ENCODE data around the gene LGALS7. TPM values are rescaled to one million over a fixed set of nuclear protein-coding genes. Genes with fewer than 3 reads are reported as not detected.

Gene LGALS7
- total RNA-seq, 2 experiments from 2014 or later: not detected

- peak overlapping the region; percentile 36 for H3K27ac Mint-ChIP-seq
- peaks cover 15% of the 10 kb centered on the region for H3K4me1 Mint-ChIP-seq (ENCODE audit: low read depth)
- peak; percentile 88 for TF ChIP-seq CTCF (IDR thresholded peaks at IDR 0.05)
- Histone ChIP-seq H3K27me3 (ENCODE audit: control insufficient read depth in 1 of 2, insufficient read depth in 2 of 2, low read length in 2 of 2) (no peaks in the 10 kb centered on the region), H3K4me1 (ENCODE audit: insufficient read depth, low read length) (peaks cover 40% of the 10 kb centered on the region), H3K27ac (ENCODE audit: low read depth in 1 of 2, low read length in 2 of 2) (no peak overlapping the region), H3K4me3 (ENCODE audit: low read length) (no peak overlapping the region), H3K36me3 (ENCODE audit: insufficient read depth, low read length) (peaks cover 40% of the 10 kb centered on the region), H3K9me3 (ENCODE audit: control insufficient read depth in 1 of 2, insufficient read depth in 1 of 2, low read length in 2 of 2) (no peaks in the 10 kb centered on the region)
- no peaks in the 10 kb centered on the region for H3K27me3 Mint-ChIP-seq
- ATAC-seq (ENCODE audit: poor library complexity): peak; percentile 75
- ChIA-PET CTCF (no interaction called here), POLR2A (interaction anchor here (0.9 kb wide), 1 partner anchor 119 kb away, joined by 3 read pairs; no protein-coding TSS in a partner anchor)
- peak; percentile 67 to 86 (median 72) for DNase-seq
- peaks cover 24% of the 10 kb centered on the region for H3K36me3 Mint-ChIP-seq (ENCODE audit: low read depth)
- H3K4me3 Mint-ChIP-seq: peak overlapping the region; percentile 30
- intact Hi-C loops (cut with DNase I, micrococcal nuclease): loop anchor here (1.0 to 10.0 kb wide), 8 partner anchors 83 to 338 kb away; partner anchors contain the start of genes MRPS12 (in 2 of the 2), SARS2 (in 2 of the 2), ACTN4 (in 1 of the 2) and HNRNPL (in 1 of the 2)
- H3K9me3 Mint-ChIP-seq: no peaks in the 10 kb centered on the region
Observed at GRCh38 chr19:38729653-38730469, 43.5 kb downstream of the LGALS7 start.

DNA sequence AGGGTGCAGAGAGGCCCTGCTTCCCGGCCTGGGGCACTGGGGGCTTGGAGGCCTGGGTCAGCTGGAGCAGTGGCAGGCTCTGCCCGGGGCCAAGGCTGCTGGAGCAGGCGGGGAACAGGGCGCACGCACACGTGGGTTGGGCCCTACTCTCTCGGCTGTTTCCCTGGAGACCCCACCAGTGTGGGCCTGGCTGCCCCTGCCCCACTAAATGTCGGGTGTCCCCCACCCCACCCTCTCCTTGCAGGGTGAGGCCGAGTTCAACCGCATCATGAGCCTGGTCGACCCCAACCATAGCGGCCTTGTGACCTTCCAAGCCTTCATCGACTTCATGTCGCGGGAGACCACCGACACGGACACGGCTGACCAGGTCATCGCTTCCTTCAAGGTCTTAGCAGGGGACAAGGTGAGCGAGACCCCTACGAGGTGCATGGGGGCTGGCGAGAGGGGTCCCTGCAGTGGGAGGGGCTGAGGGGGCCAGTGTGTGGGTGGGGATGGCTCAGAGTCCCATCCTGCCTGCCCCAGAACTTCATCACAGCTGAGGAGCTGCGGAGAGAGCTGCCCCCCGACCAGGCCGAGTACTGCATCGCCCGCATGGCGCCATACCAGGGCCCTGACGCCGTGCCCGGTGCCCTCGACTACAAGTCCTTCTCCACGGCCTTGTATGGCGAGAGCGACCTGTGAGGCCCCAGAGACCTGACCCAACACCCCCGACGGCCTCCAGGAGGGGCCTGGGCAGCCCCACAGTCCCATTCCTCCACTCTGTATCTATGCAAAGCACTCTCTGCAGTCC lies 44.4 kb downstream of the LGALS7 start:
- ChIA-PET POLR2A (no interaction called here), CTCF (interaction anchor here (0.7 kb wide), 1 partner anchor 159 kb away, joined by 3 read pairs; no protein-coding TSS in a partner anchor)
- Mint-ChIP-seq H3K36me3 (ENCODE audit: low read depth) (peaks cover 26% of the 10 kb centered on the region), H3K4me1 (ENCODE audit: low read depth) (peaks cover 6% of the 10 kb centered on the region), H3K27me3 (no peaks in the 10 kb centered on the region), H3K4me3 (no peak overlapping the region), H3K9me3 (no peaks in the 10 kb centered on the region), H3K27ac (no peak overlapping the region)
- intact Hi-C loops (cut with DNase I, micrococcal nuclease): loop anchor here (1.0 to 2.0 kb wide), 2 partner anchors 201 to 202 kb away; partner anchors contain the start of genes MRPS12 (in 2 of the 2) and SARS2 (in 2 of the 2)
- H3K4me3 ChIP-seq (ENCODE audit: low read length): no peak overlapping the region
- ATAC-seq (ENCODE audit: poor library complexity): no peak
- H3K27ac ChIP-seq (ENCODE audit: low read depth in 1 of 2, low read length in 2 of 2): no peak overlapping the region
- DNase-seq: no peak
- no peak for TF ChIP-seq CTCF (IDR thresholded peaks at IDR 0.05)
- H3K36me3 ChIP-seq (ENCODE audit: insufficient read depth, low read length): peaks cover 49% of the 10 kb centered on the region
- no peaks in the 10 kb centered on the region for H3K9me3 ChIP-seq (ENCODE audit: control insufficient read depth in 1 of 2, insufficient read depth in 1 of 2, low read length in 2 of 2)
- H3K27me3 ChIP-seq (ENCODE audit: control insufficient read depth in 1 of 2, insufficient read depth in 2 of 2, low read length in 2 of 2): no peaks in the 10 kb centered on the region
- peaks cover 30% of the 10 kb centered on the region for H3K4me1 ChIP-seq (ENCODE audit: insufficient read depth, low read length)

DNA sequence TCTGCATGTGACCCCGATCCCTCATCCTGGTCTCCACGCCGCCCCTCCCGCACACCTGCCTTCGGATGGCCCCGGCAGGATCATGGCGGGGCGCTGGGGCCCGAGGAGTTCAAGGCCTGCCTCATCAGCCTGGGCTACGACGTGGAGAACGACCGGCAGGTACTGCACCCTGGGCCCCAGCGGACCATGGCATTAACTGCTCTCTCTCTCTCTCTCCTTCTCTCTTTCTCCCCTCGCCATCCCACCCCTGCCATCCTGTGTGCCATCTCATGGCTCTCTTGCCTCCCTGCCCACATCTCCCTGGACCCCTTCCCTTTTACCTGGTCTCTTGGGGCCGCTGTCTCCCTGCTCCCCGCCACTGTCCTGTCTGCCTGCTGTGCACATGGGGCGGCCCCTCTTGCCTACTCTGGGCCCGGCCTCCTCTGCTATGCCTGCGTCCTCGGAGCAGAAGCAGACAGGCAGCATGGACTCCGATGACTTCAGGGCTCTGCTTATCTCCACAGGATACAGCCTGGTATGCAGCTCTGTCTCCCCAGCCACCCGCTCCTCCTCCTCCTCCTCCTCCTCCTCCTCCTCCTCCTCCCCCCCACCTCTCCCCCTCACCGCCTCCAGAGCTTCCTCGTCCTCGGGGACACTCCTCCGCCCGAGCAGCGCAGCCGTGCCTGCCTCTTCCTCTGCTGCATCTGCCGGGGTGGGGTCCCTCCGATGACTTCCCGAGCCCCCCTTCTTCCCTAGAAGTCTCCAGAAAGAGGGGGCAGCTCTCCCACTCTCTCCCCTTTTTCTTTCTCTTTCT lies 45.3 kb downstream of the LGALS7 start:
- intact Hi-C loops (cut with DNase I, micrococcal nuclease): loop anchor here in 1 of 2 experiments (2.0 kb wide), 1 partner anchor 203 kb away; the partner anchor contains the start of genes MRPS12 and SARS2
- no peaks in the 10 kb centered on the region for H3K27me3 ChIP-seq (ENCODE audit: control insufficient read depth in 1 of 2, insufficient read depth in 2 of 2, low read length in 2 of 2)
- H3K4me3 Mint-ChIP-seq: no peak overlapping the region
- ATAC-seq (ENCODE audit: poor library complexity) (no peak), DNase-seq (no peak)
- ChIA-PET POLR2A (no interaction called here), CTCF (interaction anchor here (0.6 to 0.7 kb wide), 2 partner anchors 93 to 160 kb away, joined by 3 read pairs; no protein-coding TSS in a partner anchor)
- H3K9me3 Mint-ChIP-seq: no peaks in the 10 kb centered on the region
- H3K27ac ChIP-seq (ENCODE audit: low read depth in 1 of 2, low read length in 2 of 2): no peak overlapping the region
- peaks cover 4% of the 10 kb centered on the region for H3K4me1 Mint-ChIP-seq (ENCODE audit: low read depth)
- H3K27ac Mint-ChIP-seq: no peak overlapping the region
- peaks cover 26% of the 10 kb centered on the region for H3K36me3 Mint-ChIP-seq (ENCODE audit: low read depth)
- H3K36me3 ChIP-seq (ENCODE audit: insufficient read depth, low read length): peaks cover 58% of the 10 kb centered on the region
- peaks cover 22% of the 10 kb centered on the region for H3K4me1 ChIP-seq (ENCODE audit: insufficient read depth, low read length)
- no peak overlapping the region for H3K4me3 ChIP-seq (ENCODE audit: low read length)
- no peaks in the 10 kb centered on the region for H3K27me3 Mint-ChIP-seq
- TF ChIP-seq CTCF (IDR thresholded peaks at IDR 0.05): no peak
- no peaks in the 10 kb centered on the region for H3K9me3 ChIP-seq (ENCODE audit: control insufficient read depth in 1 of 2, insufficient read depth in 1 of 2, low read length in 2 of 2)

All from CD4-positive, alpha-beta T cell (primary cell).